Activated T-cell treated with anti-CD3 and anti-CD28 coated beads for 1 hour (primary cell): Measurements from ENCODE around the gene GALNTL6.

Experiments used
- DNase-seq: peaks from one replicate; pipeline ENCODE4 v3.0.0-alpha.2; 2020; ENCODE audit warnings: low read depth

Gene GALNTL6

GRCh38 chr4:171889681-171890080, 76.5 kb downstream of the GALNTL6 start:
- DNase-seq: no peak

- DNase-seq: no peak
These were observed 77.8 kb downstream of the GALNTL6 start for GRCh38 chr4:171891038-171891437.

DNA sequence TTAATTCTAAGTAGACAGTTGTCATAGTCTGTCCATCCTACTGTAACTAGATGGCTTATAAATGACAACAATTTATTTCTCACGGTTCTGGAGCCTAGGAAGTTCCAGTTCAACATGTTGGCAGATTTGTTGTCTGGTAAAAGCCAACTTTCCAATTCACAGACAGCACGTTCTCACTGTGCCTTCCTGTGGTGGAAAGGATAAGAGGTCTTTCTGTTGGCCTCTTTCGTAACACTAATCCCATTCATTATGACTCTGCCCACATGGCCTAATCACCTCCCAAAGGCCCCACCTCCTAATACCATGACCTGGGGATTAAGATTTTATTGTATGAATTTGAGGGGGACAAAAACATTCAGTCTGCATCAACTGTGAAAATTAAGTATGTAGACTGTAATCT, 83.2 kb downstream of the GALNTL6 start:
- no peak for DNase-seq

DNA sequence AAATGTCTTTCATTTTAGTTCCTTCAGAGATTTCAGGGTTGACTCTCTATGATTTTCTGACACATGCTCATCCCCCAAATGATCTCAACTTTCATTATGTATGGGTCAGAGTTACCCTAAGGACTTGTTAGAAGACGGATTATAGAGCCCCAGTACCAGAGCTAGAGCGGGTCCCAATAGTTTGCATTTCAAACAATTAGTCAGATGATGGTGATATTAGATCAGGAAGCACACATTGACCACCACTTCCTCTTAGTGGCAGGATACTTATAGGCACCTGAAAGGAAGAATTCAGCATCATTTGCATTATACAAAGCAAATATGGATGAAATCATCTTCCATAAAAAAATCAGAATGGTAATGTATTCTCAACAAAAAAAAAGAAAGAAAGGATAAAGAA, 106.1 kb downstream of the GALNTL6 start:
- DNase-seq: no peak

GRCh38 chr4:171920901-171921300, 107.7 kb downstream of the GALNTL6 start:
- DNase-seq: no peak

DNA sequence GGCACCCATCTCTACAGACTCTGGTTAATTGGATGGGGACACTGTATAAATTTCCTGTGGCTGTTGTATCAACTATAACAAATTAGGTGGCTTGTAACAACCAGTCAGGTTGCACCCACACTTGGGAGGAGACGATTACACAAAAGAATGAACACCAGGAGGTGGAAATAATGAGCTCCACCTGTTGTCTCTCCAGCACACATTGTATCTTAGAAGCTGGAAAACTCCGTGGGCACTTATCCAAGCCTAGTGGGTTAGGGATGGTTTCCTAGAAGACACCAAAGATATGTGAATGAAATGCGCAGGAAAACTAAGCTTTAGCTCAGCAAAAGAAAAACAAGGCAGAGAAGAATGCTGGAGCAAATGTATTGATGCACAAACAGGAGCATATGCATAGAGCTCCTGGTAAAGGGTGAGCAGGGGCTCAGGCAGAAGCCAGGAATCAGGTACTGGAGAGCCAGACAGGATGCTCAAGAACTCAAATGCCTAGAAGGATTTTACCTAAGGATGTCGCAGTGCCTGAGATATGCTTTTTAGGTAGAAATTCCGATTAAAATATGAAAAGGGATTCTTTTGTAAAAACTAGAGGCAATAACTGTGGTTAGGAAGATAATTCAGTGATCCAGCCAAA, 111.7 kb downstream of the GALNTL6 start:
- no peak for DNase-seq

DNA sequence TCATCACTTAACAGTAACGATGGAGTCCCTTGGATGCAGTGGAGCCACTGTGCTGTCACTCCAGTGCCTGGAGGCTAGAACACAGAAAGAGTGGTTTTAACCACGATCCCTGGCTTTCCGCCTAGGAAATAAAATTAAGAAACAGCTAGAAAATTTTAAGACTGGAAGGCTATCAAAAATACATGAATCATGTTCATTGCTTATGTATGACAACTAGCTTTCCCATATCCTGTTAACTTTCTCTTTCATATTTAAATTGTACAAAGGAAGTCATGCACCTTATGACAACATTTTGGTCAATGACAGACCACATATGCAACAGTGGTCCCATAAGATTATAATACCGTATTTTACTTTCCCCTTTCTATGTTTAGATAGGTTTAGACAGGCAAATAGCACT, 115.1 kb downstream of the GALNTL6 start:
- no peak for DNase-seq

GRCh38 chr4:171929477-171929876, 116.3 kb downstream of the GALNTL6 start:
- DNase-seq: no peak

- no peak for DNase-seq
These were observed 116.7 kb downstream of the GALNTL6 start for GRCh38 chr4:171929907-171930306.

- DNase-seq: no peak
These were observed 119.0 kb downstream of the GALNTL6 start for GRCh38 chr4:171932238-171932637.

- no peak for DNase-seq
These were observed 127.5 kb downstream of the GALNTL6 start for GRCh38 chr4:171940656-171941055.

DNA sequence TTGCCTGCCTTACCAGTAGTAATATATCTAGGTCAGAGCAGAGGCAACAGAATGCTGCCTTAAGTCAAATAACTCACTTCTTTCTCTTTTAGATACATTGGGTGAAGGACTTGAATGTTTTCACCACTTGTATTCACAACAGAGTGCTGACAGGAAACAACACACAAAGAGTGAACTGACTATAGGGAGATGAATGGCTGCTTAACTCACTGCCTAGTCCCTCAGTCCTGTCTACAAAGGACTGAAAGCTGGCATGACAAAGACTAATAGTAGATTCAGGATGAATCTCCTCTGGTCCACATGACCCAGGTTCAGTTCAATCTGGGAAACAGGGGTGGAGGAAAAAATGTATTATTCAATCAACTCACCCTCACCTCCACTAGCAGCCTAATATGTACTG, 134.2 kb downstream of the GALNTL6 start:
- DNase-seq: no peak

GRCh38 chr4:171948038-171948437, 134.8 kb downstream of the GALNTL6 start:
- DNase-seq: no peak

- DNase-seq: no peak
These were observed 141.4 kb downstream of the GALNTL6 start for GRCh38 chr4:171954650-171955049.

- no peak for DNase-seq
These were observed 143.5 kb downstream of the GALNTL6 start for GRCh38 chr4:171956678-171957077.

- no peak for DNase-seq
These were observed 148.9 kb downstream of the GALNTL6 start for GRCh38 chr4:171962110-171962509.

GRCh38 chr4:171966356-171966755, 153.2 kb downstream of the GALNTL6 start:
- DNase-seq: no peak

DNA sequence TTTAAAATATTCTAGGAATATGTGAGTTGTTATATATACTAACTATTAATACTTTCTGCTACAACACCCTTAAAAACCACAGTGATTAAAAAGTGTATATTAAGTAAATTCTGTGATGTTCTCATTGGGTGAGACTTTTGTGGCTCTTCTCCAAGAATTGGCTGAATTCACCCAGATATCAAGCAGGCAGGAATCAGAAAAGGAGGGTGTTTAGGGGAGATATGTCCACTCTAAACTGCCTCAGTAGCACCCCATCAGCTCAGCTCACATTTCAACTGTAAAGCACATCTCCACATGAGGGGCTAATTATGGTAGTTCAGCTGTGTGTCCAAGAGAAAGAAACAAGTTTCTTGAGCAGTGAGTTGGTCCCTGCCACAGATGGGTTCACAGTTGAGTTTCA, 165.0 kb downstream of the GALNTL6 start:
- no peak for DNase-seq

DNA sequence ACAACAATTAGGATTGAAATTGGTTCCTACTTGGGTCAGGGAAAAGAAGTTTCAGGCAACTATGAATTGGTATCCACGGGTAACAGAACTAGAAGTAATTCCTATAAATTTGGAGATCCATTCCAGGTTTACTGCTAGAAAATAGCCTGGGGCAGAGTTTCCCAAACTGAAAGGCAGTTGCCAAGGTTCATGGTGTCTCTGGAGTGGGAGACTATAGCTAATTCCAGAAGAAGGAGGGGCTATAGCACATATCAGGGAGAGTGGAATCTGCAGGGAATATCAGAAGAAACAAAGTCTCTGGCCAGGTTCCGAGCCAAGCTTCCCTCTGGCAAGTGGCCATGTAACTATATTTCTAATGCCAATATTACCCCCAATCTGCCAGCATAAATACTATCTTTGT, 166.3 kb downstream of the GALNTL6 start:
- DNase-seq: no peak

DNA sequence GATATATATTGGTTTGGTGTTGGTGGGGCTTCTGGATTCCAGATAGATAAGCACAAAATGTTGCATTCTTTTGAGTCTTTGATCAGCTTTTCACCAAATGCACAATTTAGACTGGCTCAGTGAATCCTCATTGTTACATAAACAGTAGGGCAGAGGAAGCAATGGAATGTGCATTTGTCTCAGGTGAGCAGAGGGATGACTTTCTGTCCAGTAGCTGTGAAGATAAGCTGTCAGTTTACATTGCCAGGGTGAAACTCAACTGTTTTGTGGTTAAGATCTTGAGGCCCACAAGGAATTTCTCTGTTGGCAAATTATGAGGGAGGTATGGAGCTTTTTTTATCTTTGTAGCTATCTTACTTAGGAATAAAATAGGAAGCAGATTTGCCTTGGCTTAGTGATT, 168.0 kb downstream of the GALNTL6 start:
- DNase-seq: no peak

- DNase-seq: no peak
These were observed 171.0 kb downstream of the GALNTL6 start for GRCh38 chr4:171983935-171984805.

DNA sequence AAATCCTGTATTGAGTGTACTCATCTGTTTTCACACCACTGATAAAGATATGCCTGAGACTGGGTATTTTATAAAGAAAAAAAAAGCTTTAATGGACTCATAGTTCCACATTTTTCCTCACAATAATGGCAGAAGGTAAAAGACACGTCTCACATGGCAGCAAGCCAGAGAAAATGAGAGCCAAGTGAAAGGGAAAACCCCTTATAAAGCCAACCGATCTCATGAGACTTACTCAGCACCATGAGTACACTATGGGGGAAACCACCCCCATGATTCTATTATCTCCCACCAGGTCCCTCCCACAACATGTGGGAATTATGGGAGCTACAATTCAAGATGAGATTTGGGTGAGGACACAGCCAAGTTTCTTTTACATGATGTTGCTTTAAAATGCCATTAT, 171.9 kb downstream of the GALNTL6 start:
- no peak for DNase-seq

DNA sequence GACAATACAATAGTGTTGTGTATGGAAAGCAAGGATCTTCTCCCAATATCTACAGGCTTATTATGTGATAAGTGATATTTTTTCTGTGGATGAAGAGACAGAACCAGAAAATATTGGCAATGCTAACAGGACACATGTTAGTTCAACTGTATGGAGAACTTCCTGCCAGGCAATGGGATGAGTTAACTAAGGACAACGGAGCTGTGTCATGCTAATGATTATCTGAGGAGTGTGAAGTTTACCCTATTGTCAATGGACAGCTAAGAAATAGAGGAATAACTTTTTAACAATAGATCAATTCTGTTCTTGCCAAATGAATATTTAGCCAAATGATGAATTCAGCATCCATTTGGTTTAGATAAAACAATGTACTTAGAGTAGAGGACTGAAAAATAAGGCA, 180.0 kb downstream of the GALNTL6 start:
- no peak for DNase-seq

DNA sequence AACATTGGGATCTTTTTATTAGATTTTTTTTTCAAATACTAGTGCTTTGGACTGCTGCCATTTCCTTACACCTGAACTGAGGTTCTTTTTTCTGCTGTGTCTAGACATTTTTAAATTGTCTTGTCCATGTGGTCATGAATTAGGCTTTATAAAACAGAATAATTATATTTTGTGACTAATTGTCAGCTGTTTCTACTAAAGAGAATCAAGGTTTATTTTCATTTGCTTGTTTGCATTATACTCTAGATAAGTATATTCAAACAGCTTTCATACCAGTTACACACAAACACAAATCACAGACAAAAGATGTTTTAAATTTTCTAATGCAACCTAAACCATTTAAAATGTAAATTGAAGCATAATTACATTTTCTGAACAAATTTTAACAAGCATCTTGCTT, 194.7 kb downstream of the GALNTL6 start:
- DNase-seq: no peak
